SH-SY5Y (cell line): ENCODE data around the gene CCNO.

Source experiments
- GATA2 ChIP-seq: IDR thresholded peaks from 2 replicates; pipeline ENCODE4 v1.6.1; 2011; ENCODE audit warnings: mild to moderate bottlenecking, low read depth, low read length
- GATA3 ChIP-seq: IDR thresholded peaks from 2 replicates; pipeline ENCODE4 v1.6.1; 2011; ENCODE audit warnings: low read depth, mild to moderate bottlenecking, low read length, moderate library complexity

- no peak for TF ChIP-seq GATA2
- no peak for TF ChIP-seq GATA3
Measured at GRCh38 chr5:55220433-55221185, 12.8 kb downstream of the CCNO start.
